NCI-H2029 (cell line): ENCODE data around the gene PIK3R3.
A peak's percentile ranks its signal among the peaks of the same experiment; 100 is the strongest.

Experiments
- DNase-seq: peaks from one replicate; lab custom pipeline; 2025; lab: John Stamatoyannopoulos, UW

Gene PIK3R3

DNA sequence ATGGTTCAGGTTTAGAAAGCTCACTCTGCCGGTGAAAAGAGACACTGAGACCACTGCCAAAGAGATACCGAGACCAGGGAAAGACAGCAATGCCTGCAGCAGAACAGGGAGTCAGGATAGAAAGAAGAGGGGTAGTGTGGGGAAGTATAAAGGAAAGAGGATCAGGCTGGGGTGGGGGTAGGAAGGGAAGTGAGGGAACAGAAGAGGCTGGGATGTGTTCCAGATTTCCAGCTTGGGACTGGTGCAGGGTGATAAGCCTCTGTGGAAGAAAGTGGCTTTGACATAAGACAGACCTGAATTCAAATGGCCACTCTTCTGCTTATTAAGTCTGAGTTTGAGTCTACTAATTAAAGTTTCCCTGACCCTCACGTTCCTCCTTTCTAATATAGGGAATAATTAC, 105.9 kb downstream of the PIK3R3 start:
- DNase-seq, result no peak

DNA sequence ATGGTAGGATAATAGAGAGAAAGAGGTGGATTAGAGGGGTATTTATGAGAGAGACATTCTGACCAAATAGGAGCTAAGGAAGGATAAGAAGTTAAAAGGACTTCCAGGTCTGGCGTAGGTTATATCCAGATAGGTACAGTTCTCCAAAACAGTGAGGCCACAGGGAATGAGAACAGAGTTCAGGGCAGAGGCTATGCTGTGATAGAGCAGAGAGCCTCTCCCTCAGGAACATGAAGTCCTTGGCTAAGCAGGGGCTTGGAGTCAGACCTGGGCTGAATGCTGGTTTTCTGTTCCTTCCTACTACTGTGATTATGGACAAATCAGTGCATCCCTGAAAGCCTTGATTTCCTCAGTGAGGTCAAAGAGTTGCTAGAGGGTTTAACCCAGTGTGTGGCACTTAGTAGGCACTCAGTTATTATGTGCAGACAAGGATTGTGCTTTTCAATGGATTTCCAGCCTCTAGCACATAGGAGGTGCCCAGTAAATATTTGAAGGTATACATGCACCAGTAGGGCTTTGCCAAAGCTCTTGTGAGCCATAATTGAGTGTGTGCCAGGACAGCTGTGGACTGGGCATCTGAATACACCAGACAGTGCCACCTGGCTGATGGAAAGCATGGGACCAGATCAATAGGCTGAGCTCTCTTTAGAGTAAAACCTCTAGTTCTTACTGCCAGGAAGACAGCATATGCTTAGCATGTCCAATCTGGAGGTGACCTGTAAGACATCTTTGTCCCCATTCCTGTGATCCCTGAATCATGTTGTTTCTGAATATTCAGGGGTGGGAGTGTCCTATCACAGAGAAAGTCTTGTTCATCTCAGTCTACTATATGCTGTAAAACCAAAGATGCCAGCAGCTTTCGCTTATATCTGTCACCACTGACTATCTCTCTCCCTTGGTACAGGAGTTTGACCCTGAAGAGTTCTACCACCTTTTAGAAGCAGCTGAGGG, 111.1 kb downstream of the PIK3R3 start:
- DNase-seq, result peak; percentile 89

DNA sequence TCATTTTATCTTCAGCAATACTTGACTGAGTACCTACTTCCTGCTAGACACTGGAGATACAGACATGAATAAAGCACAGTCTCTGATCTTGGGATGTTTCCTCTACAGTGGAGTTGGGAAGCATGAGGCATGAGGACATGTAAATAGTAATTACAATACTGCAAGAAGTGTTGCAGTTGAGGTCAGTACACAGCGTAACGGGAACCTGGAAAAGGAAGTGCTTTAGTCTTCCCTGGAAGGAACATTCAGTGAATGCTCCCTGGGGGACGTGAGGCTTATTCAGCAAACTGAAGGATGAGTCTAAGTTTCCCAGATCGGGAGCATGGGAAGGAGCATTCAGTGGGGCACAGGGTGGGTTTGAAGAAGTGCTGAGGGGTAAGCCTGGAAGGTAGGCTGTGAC, 112.4 kb downstream of the PIK3R3 start:
- DNase-seq, result no peak

DNA sequence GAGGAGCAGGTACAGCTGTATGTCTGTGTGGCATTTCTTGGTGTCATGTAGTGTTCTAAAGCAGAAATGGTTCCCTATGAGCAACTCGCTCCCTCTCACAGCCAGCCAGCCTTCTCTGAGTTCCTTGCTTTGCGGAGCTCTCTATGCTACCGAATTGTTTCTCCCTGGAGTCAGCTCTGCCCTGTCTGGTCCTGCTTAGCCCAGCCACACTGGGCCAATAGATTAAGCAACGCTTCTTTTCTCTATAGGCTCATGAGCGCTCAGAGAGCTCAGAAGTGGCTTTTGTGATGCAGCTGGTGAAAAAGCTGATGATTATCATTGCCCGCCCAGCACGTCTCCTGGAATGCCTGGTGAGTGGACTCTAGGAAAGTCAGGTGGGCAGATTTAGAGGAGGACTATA, 113.1 kb downstream of the PIK3R3 start:
- DNase-seq, result no peak

DNA sequence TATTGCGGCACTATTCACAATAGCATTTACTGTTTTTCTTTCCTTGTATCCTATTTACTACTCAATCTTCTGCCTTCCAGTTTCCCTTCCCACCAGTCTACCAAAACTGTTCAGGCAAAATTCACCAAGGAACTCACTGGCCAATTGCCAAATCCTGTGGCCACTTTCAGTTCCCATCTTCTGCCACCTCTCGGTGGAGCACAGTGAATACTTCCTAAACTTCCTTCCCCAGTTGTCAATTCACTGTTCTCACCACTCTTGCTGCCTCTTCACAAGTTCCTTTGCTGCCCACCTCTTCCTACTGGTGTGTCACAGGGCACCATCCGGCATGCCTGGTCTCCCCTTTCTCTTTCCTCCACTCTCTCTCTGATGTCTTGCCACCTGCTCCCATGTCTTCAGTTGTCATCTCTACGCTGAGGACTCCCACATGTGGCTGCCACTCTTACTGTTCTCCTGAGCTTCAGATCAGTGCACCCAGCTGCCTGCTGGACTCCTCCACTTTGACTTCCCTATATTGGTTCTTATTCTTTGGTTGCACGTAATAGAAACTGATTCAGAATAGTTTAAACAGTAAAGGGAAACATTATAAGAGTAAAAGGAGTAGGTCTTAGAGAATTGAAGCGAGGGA, 114.4 kb downstream of the PIK3R3 start:
- DNase-seq, result no peak

DNA sequence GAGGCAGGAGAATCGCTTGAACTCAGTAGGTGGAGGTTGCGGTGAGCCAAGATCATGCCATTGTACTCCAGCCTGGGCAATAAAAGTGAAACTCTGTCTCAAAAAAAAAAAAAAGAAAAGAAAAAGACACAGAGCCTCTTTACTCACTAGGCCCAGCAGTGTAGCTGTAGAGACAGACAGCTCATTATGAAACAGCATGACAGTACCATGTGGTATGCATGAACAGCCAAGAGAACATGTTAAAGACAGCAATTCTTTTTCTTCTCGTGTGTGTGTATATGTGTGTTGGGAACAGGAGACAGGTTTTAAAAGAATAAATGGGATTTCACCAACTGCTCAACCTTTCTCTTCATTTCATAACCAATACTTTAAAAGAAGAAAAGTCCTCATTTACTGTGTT, 118.8 kb downstream of the PIK3R3 start:
- no peak for DNase-seq

DNA sequence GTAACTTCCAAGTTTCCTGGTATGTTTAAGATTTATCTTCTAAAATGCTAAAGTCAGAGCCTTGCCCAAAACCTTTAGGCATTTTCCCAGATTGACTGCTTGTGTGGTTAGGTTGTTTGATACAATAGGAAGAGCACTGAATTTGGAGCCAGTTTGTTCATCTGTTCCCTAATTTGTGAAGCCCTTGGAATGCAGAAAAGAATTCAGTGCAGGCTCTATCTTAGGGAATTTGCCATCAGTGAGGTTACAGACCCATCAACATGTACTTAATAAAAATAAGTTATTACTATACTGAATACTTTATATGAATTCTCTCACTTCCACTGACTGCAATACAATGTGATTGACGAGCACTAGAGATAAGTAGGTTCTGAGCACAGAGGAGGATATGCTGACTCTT, 120.2 kb downstream of the PIK3R3 start:
- DNase-seq, result no peak

DNA sequence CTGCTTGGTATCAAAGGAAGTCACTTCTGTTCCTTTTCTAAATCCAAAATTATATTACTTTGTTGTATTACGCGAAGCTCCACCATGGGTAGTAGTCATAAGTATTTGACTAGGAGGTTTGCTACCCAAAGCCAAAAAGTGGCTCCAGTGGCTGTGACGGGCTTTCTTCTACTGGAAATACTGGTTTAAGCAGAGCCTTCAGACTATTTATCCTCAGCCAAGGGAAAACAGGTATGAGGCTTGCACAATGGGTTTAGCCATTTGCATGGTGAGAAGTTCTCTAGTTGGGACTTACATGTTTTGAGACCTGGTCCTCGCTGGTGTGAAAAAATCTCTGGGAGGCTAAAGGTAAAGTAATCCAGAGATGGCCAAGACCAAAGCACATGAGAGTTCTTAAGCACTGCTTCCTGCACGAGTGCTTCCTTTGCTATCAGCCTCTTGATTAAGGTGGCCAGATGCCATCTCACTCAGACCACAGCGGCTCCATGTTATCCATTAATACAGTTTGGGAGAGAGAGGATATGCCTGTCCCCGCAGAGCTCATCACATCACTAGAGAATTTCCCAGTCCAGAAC, 121.2 kb downstream of the PIK3R3 start:
- DNase-seq, result no peak

DNA sequence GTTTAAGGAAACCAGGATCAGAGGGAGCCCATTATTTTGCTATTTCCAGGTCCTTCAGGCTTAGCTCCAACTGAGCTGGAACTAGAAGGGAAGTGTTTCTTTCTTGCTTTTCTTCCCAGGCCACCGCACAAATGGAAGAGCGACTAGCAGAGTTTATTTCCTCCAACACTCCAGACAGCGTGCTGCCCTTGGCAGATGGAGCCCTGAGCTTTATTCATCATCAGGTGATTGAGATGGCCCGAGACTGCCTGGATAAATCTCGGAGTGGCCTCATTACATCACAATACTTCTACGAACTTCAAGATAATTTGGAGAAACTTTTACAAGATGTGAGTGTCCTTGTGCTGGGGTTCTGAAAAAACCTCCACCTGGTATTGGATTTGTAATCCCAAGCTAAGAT, 121.8 kb downstream of the PIK3R3 start:
- DNase-seq, result no peak

DNA sequence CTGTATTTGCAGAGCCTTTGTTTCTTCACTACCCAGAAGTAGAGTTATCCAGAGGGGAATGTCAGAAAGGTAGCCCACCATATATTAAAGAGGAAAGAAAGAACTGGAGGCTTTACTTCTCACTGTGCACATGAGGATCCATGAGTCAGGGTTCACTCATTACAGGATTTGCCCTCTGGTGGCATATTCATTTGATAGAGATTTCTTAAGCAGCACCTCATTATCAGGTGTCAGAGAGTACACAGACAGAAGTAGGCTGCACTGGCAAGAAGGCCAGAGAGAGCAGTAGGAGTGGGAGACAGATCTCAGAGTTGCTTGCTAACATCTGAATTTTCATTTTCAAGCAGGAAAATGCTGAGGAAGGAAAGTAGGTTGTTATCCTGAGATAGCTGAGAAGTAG, 123.8 kb downstream of the PIK3R3 start:
- no peak for DNase-seq

DNA sequence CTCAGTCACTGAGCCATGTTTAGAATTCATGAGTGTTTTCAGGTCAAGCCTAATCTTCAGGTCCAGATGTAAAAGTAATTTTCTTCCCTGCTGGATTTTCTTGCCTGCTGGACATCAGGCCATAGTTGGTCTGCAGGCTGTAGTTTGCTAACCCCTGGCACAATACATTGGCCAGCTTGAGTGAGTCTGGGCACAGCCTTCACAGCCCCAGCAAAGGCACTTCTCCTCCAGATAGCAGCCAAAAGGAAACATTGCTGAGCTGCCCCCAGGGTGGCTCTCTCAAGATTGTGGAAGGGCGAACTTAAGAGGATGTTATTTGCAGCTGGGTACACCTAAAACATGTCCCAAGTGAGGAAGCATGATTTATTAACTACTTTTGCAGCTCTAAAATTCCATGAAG, 126.8 kb downstream of the PIK3R3 start:
- no peak for DNase-seq

DNA sequence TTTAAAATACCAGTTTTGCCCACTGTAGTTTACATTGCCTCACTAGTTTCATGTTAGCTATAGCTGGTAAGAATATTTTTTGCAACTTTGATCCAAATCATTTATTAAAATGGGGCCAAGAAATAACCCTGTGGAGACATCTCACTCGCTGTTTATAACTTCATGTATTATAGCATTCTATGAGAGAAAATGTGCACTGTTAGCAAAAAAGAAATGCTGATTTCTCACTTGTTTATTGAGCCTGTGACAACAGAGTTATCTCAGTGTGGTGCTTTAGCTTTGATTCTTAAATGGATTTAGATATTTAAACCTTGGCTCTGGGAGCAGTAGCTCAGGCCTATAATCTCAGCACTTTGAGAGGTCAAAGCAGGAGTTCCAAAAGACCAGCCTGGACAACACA, 127.9 kb downstream of the PIK3R3 start:
- DNase-seq, result no peak

DNA sequence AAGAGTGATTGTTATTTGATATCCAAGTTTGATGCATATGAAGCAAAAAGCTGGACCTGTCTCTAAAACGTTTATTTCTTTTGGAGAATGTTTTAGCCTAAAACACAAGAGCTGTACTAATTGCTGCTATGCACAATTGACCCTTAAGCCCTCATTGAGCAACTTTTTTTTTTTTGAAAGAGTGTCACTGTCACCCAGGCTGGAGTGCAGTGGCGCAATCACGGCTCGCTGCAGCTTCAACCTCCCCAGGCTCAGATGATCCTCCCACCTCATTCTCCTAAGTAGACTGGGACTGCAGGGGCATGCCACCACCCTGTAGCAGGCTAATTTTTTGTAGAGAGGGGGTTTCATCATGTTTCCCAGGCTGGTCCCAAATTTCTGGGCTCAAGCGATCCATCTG, 129.1 kb downstream of the PIK3R3 start:
- DNase-seq, result no peak

DNA sequence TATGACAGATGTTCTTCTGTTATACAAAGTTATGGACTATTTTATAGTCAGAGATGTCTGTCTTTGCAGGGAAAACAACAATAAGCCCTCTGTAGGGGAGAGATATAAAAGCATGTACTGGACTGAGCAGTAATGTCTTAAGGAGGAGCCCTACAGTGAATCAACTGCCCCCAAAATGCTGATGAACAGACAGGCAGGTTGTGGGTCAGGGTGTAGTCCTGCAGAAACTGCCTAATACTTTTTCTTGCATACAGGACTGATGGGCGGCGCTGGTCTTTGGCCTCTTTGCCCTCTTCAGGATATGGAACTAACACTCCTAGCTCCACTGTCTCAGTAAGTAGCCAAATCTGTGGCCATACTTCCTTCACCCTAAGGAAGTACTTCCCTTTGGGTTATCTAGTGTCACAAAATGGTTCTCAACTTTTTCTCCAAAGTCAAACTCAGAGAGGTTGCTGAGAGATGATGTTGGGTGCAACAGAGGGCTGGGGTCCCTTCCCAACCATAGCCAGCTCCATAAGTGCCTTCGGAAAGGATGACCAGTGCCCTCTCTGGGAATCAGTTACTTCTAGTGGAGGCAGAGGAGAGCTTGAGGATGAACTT, 129.8 kb downstream of the PIK3R3 start:
- DNase-seq, result no peak

DNA sequence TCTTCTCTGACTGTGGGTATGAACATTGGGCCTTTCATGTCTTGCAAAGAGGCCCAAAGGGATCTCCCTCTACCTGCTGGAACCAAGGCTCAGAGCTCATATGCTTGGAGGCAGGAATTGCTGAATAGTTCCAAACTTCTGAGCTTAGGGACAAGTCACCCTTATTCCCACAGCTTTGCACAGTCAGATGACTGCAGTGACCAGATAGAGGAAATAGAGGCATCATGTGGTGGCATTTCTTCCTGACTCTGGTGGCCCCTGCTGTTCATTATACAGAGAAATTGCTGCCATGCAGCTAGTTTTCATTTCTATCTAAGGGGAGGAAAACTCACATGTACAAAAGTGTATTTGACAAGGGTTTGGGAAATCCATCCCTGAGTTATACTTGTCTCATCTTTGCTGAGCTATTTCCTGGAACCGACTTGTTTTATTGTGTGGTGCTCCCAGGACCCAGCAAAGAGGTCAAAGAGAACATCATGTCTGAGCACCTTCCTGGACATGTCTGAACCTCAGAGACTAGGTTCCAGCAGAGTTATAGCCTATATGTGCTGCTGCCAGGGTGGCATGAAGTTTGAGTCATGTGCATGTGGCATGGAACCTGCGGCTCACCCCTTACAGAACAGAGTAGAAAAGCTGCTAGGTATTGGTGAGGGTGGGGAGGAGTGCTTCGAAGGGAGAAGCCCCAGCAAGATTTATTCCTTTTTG, 131.2 kb downstream of the PIK3R3 start:
- no peak for DNase-seq

DNA sequence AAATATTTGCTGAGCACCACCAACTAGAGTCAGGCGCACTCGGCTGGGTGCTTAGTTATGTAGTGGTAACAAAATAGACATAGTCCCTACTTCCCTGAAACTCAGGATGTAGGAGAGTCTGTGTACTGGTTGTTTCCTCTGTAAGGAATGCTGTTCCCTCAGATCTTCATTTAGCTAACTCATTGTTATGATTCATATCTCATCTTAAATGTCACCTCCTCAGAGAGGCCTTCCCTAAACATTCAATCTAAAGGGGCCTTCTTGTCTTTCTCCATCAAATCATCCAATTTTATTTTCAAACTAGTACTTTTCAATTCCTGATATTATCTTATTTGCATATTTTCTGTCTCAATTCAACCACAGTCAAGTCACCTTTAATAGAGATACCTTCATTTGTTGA, 132.9 kb downstream of the PIK3R3 start:
- DNase-seq, result no peak

DNA sequence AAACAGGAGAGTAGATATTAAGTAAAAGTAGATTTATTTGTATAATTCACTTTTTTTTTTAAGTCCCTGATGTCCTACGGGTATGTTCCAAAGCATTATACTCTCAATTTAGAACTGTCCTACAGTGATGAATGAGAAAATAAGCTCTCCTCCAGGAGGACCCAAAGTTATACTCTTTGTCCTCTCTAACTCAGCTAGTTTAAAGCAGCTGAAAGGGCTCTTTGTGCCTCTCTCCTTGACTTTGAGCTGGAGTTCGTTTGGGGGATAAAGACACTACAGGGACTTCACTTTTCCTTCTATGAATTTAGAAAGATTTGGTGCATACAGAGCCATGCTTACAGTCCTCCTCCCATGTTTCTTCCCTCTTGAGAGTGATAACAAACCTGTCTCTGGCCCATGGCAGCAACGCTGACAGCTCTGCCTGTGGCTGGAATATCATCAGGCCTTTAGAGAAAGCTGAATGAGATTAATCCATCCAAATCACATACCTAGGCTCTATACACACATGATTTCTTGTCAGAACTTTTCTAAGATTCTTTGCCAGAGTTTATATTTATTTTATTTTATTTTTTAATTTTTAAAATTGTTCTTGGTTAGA, 134.3 kb downstream of the PIK3R3 start:
- no peak for DNase-seq

DNA sequence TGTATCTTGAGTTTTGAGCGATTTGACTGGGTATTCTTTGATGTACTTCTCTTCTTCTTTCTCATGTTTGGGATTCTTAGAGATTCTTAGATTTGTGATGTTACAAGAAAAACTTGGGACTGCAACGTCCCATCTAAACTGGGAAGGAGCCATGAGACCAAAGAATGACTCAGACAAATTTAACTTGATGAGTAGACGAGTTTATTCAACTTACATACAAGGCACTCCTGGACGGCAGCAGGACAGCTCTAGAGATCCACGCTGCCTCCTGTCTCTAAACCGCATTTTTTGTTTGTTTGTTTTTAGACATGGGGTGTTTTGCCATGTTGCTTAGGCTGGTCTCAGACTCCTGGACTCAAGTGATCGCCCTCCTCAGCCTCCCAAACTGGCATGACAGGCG, 137.1 kb downstream of the PIK3R3 start:
- no peak for DNase-seq

DNA sequence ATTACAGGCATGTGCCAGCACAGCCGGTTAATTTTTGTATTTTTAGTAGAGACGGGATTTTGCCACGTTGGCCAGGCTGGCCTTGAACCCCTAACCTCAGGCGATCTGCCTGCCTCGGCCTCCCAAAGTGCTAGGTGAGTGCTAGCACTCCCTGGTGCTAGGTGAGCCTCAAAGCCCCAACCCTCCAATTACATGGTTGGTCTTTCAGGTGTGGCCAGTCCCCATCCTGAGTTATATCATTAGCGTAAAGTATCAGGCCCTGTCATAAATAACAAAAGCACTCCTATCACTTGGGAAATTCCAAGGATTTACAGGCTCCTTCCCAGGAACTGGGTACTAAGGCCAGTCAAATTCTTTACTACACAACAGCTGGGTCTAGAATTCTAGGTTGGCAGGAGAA, 138.0 kb downstream of the PIK3R3 start:
- DNase-seq, result no peak
